Measurements from ENCODE around the gene PPIL6.

Gene PPIL6

GRCh38 chr6:109389650-109390274, 50.7 kb downstream of the PPIL6 start:
- Histone ChIP-seq H3K9me3 (ENCODE audit: control insufficient read depth, insufficient read depth, low read length) (no peaks in the 10 kb centered on the region), H3K4me2 (ENCODE audit: low read length) (no peak overlapping the region), H3F3A (ENCODE audit: control insufficient read depth, insufficient read depth) (no peaks in the 10 kb centered on the region), H3K4me1 (ENCODE audit: control insufficient read depth, low read length) (0 out of 2 replicates have a peak, but pooled peaks cover under 1% of the 10 kb centered on the region), H3K27me3 (ENCODE audit: control insufficient read depth, low read length) (no peaks in the 10 kb centered on the region), H4K20me1 (ENCODE audit: control insufficient read depth, insufficient read depth, low read depth, low read length) (no peaks in the 10 kb centered on the region), H3K4me3 (ENCODE audit: low read length) (no peak overlapping the region), H3K36me3 (ENCODE audit: control insufficient read depth, low read length) (no peaks in the 10 kb centered on the region), H3K79me2 (ENCODE audit: control insufficient read depth, low read length) (no peaks in the 10 kb centered on the region), H3K9me2 (replicated peaks; ENCODE audit: control insufficient read depth, low read length) (no peaks in the 10 kb centered on the region), H3K27ac (ENCODE audit: low read depth, low read length) (no peak overlapping the region)
- TF ChIP-seq CTCF (IDR thresholded peaks at IDR 0.05; ENCODE audit: low read depth, low read length, poor library complexity, severe bottlenecking) (no peak), EZH2phosphoT487 (IDR thresholded peaks at IDR 0.05; ENCODE audit: borderline replicate concordance, low read length) (no peak)

GRCh38 chr6:109388265-109388664, 52.2 kb downstream of the PPIL6 start:
- Histone ChIP-seq H3K4me2 (ENCODE audit: low read length) (no peak overlapping the region), H3K79me2 (ENCODE audit: control insufficient read depth, low read length) (no peaks in the 10 kb centered on the region), H3F3A (ENCODE audit: control insufficient read depth, insufficient read depth) (no peaks in the 10 kb centered on the region), H3K27me3 (ENCODE audit: control insufficient read depth, low read length) (no peaks in the 10 kb centered on the region), H3K9me2 (replicated peaks; ENCODE audit: control insufficient read depth, low read length) (no peaks in the 10 kb centered on the region), H3K9me3 (ENCODE audit: control insufficient read depth, insufficient read depth, low read length) (no peaks in the 10 kb centered on the region), H4K20me1 (ENCODE audit: control insufficient read depth, insufficient read depth, low read depth, low read length) (no peaks in the 10 kb centered on the region), H3K4me1 (ENCODE audit: control insufficient read depth, low read length) (peaks cover 13% of the 10 kb centered on the region), H3K36me3 (ENCODE audit: control insufficient read depth, low read length) (no peaks in the 10 kb centered on the region), H3K4me3 (ENCODE audit: low read length) (no peak overlapping the region), H3K27ac (ENCODE audit: low read depth, low read length) (no peak overlapping the region)
- TF ChIP-seq CTCF (IDR thresholded peaks at IDR 0.05; ENCODE audit: low read depth, low read length, poor library complexity, severe bottlenecking), result no peak
- TF ChIP-seq EZH2phosphoT487 (IDR thresholded peaks at IDR 0.05; ENCODE audit: borderline replicate concordance, low read length), result no peak

GRCh38 chr6:109383438-109383940, 56.9 kb downstream of the PPIL6 start:
- H3F3A ChIP-seq (ENCODE audit: control insufficient read depth, insufficient read depth), result no peaks in the 10 kb centered on the region
- H3K36me3 ChIP-seq (ENCODE audit: control insufficient read depth, low read length), result peaks cover 36% of the 10 kb centered on the region
- H3K4me1 ChIP-seq (ENCODE audit: control insufficient read depth, low read length), result peaks cover 32% of the 10 kb centered on the region
- peaks cover 21% of the 10 kb centered on the region for H4K20me1 ChIP-seq (ENCODE audit: control insufficient read depth, insufficient read depth, low read depth, low read length)
- H3K27me3 ChIP-seq (ENCODE audit: control insufficient read depth, low read length), result no peaks in the 10 kb centered on the region
- no peaks in the 10 kb centered on the region for H3K9me3 ChIP-seq (ENCODE audit: control insufficient read depth, insufficient read depth, low read length)
- peak overlapping the region; percentile 90 for H3K4me3 ChIP-seq (ENCODE audit: low read length)
- peak overlapping the region; percentile 80 for H3K27ac ChIP-seq (ENCODE audit: low read depth, low read length)
- no peaks in the 10 kb centered on the region for H3K9me2 ChIP-seq (replicated peaks; ENCODE audit: control insufficient read depth, low read length)
- H3K4me2 ChIP-seq (ENCODE audit: low read length), result peak overlapping the region; percentile 88
- H3K79me2 ChIP-seq (ENCODE audit: control insufficient read depth, low read length), result peaks cover 37% of the 10 kb centered on the region
- TF ChIP-seq CTCF (IDR thresholded peaks at IDR 0.05; ENCODE audit: low read depth, low read length, poor library complexity, severe bottlenecking) (no peak), EZH2phosphoT487 (IDR thresholded peaks at IDR 0.05; ENCODE audit: borderline replicate concordance, low read length) (no peak)

Data from DOHH2 (cell line).